A673 (cell line): ENCODE results near the gene RIN1.

Experiments
- EZH2 ChIP-seq: fragments of 200-600 bp; sonication (generic); IDR thresholded peaks from 2 replicates; pipeline ENCODE4 v1.6.1; 2017; ENCODE audit warnings: borderline replicate concordance, low read depth, mild to moderate bottlenecking, mixed read lengths, antibody characterized with exemption, low read length; ENCODE audit not compliant: poor library complexity, severe bottlenecking
- TF ChIP-seq, protein P1 (sequence below): fragments of 300-800, 200-600 bp; sonication (generic); conservative IDR thresholded peaks from 2 replicates; pipeline ENCODE4 v1.5.1; 2017; ENCODE audit warnings: low read depth, mild to moderate bottlenecking, antibody characterized with exemption, low read length, moderate library complexity, mixed read lengths

DNA sequence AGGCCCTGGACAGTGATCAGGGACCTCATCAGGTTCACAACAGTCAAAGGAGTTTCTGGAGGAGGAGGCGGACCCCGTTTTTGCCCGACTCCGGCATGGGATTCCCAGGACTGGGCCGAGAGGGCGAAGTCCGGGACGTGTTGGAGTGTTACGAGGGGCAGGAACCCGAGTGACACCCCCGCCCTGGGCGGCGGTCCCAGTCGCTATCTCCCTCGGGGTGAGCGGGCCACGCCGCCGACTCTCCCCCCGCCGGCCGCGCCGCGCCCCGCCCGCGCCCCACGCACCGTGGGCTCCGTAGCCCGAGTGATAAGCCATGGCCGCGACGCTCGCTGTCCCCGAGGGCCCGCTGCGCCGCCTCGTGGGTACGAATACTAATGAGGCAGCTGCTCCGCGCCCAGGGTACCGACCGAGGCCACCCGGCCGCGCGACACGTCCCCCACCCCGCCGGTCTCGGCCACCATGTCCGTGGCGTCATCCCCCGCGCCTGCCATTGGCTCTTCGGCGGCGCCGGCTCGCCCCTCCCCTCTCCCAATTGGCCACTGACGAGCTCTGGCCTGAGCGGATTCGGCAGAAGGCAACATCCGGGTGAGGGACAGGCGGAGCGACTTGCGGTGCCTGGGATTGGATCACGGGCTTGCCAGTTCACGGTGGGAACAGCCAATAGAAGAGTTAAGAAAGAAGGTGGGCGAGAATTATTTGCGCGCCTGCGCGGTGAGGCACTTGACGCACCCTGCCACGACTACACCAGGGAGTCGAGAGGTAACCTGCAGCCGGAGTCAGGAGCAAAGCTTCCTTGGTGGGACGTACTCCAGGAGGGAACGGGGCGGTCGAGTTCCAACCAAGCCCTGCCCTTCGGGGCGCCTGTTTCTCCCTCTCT lies 47.3 kb downstream of the RIN1 start, which contains the start of gene YIF1A:
- TF ChIP-seq, protein P1, sequence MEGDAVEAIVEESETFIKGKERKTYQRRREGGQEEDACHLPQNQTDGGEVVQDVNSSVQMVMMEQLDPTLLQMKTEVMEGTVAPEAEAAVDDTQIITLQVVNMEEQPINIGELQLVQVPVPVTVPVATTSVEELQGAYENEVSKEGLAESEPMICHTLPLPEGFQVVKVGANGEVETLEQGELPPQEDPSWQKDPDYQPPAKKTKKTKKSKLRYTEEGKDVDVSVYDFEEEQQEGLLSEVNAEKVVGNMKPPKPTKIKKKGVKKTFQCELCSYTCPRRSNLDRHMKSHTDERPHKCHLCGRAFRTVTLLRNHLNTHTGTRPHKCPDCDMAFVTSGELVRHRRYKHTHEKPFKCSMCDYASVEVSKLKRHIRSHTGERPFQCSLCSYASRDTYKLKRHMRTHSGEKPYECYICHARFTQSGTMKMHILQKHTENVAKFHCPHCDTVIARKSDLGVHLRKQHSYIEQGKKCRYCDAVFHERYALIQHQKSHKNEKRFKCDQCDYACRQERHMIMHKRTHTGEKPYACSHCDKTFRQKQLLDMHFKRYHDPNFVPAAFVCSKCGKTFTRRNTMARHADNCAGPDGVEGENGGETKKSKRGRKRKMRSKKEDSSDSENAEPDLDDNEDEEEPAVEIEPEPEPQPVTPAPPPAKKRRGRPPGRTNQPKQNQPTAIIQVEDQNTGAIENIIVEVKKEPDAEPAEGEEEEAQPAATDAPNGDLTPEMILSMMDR = peak; percentile 39; the same call in 1 of the 2 replicates
- no peak for TF ChIP-seq EZH2
